HG03159 (cell line): ENCODE measurements around the gene RANBP3.
A peak's percentile ranks its signal among the peaks of the same experiment; 100 is the strongest.
"Not testable (repeated sequence)": the region's sequence is repeated elsewhere in the genome, so short reads cannot be mapped to it uniquely, and the experiment has no call there.

Experiments
- ATAC-seq: cut with Tn5 transposase; IDR thresholded peaks from one replicate; pipeline ENCODE4 v1.9.1; 2021; ENCODE audit warnings: mild to moderate bottlenecking, moderate library complexity; ENCODE audit not compliant: unreplicated experiment

Gene RANBP3, protein sequence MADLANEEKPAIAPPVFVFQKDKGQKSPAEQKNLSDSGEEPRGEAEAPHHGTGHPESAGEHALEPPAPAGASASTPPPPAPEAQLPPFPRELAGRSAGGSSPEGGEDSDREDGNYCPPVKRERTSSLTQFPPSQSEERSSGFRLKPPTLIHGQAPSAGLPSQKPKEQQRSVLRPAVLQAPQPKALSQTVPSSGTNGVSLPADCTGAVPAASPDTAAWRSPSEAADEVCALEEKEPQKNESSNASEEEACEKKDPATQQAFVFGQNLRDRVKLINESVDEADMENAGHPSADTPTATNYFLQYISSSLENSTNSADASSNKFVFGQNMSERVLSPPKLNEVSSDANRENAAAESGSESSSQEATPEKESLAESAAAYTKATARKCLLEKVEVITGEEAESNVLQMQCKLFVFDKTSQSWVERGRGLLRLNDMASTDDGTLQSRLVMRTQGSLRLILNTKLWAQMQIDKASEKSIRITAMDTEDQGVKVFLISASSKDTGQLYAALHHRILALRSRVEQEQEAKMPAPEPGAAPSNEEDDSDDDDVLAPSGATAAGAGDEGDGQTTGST

DNA sequence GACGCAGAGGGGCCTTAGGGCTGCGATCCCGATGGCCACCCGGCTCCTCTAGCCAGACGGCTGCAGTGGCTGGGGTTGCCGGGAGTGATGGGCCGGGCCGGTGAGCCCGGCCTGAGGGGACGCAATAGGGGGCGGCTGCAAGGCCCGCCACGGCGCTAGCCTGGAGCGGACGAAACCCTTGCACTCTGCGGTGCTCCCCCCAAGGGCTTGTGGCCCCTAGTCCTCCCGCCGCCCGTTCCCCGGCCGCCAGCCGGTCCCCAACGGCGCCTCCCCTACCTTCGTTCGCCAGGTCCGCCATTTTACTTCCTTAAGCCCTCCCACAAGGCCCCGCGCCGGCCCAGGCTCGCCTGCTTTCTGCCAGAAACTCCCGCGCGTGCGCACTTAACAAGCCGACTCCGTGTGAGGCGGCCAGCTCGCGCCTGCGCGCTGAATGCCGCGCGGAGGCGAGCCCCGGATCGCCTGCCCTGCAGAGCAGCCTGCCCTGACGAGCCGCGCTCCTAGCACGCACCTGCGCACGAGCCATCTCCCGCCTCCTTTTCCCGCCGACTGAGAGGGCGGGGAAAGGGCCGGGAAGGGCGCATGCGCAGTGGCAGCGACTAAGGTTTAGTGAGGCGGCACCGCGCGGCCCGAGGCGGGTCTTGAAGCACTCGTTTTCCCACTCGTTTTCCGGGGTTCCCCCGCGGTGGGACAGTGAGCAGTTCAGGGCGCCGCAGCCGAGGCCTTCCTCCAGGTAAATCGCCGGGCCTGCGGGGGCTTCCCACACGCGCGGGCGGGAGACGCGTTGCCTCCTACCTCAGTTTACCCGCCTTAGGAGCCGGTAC, at the start of gene RANBP3:
TSS of gene RANBP3 (minus strand) at position 356 of the 821 bp plus-strand sequence. CDS start at position 298, 58 bp downstream.
- ATAC-seq: peak; percentile 84

DNA sequence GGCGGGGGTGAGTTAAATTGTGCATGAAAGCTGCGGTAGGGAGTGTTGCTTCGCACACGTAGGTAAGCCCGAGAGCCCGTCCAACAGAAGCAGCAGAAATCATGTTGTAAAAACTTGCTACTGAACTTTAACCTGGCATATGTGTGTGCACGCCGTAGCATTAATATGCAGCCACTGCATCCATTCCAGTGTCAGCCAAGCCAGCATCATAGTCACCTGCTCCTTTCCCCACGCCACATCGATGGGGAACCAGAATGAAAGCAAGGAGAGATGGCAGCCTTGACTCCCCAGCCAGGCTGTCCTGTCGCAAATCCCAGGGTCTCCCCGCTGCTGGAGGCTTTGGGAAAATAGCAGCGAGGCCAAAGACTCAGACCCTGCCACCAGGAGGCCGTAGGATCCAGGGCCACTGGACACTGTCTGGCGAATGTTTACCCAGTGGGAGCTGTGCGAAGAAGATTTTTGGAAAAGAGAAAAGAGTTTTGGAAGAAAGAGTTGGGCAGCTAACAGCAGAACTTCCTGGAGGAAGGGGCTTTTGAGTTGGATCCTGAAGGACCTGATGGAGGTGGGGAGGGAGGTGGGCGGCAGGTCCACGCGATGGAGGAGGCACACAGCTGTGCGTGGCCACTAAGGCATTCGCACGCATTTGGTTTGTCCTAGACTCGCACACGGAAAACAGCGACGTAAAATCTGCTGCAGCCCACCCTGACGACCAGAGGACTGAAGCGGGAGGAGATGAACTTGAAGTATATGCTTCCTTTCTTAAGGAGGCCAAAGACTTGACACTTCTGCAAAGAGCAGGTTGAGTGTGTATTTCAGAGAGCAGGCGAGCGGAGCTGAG, 48.7 kb upstream of the RANBP3 start:
- no peak for ATAC-seq

DNA sequence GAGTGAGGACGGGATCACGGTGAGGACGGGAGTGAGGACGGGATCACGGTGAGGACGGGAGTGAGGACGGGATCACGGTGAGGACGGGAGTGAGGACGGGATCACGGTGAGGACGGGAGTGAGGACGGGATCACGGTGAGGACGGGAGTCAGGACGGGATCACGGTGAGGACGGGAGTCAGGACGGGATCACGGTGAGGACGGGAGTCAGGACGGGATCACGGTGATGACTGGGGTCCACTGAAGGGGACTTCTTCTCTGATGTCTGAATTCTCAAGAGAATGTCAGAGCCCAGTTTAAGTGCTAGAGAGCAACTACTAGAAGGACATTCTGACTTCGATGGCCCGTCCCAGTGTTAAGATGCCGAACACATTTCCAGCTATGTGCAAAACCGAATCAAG, 46.8 kb upstream of the RANBP3 start:
- ATAC-seq: not testable (repeated sequence)

DNA sequence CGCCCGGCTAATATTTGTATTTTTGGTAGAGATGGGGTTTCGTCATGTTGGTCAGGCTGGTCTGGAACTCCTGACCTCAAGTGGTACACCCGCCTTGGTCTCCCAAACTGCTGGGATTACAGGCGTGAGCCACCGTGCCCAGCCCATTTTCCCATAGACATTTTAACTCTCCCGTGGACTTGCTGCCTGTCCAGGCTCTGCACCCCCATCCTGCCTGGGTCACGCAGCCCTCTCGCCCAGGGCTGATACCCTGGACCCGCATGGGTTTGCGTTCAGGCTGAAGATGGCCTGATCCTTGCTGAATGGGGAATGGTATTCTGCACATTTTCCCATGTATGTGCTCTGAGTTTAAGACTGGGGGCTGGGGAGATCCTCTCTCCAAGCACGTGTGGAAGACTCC, 46.0 kb upstream of the RANBP3 start:
- ATAC-seq: no peak

DNA sequence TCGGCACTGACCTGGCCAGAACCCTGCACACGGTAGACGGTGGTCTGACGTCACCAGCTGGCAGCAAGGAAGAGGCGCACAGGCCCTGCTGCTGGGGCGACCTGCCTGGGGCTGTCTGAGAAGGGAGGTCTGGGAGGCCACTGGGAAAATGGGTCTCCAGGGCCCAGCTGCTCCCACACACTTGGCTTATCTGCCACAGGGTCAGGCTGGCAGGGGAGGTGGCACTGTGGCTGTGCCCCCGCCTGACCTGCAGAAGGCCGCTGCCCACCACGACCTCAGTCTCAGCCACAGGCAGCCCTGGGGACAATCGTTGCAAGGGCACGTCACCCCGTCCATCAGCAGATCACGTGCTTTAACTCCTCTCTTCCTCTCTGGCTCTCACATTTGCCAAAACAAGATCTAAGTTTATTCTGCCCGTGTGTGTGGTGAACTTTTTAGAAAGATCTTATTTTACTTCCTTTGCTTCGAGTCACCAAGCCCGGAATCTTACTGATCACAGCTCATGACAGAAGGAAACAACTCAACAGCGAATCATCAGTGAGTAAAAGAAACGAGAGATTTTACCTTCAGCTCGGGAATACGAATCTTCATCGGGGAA, 45.2 kb upstream of the RANBP3 start:
- ATAC-seq: no peak

DNA sequence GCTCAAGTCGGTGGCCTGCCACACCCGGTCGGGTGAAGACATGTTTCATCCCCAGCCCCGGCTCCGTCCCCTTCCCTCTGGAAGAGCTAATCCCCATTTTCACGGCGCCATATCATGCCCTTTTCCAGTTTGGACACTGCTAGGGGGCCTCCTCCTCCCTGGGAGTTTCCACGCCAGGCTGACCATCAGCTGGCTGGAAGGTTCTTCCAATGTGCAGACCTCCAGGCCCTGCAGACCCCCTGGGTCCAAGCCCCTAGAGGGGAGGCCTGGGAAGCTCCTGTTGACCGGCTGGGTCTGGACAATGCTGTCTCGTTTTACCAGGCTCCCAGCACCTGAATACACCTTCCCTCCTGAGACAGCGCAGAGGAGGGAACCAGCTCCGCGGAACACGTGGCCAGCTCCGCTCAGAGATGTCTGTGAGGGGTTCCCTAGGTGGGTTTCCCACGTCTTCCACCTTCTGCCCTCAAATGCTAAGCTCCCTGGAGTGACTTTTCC, 44.7 kb upstream of the RANBP3 start:
- no peak for ATAC-seq

DNA sequence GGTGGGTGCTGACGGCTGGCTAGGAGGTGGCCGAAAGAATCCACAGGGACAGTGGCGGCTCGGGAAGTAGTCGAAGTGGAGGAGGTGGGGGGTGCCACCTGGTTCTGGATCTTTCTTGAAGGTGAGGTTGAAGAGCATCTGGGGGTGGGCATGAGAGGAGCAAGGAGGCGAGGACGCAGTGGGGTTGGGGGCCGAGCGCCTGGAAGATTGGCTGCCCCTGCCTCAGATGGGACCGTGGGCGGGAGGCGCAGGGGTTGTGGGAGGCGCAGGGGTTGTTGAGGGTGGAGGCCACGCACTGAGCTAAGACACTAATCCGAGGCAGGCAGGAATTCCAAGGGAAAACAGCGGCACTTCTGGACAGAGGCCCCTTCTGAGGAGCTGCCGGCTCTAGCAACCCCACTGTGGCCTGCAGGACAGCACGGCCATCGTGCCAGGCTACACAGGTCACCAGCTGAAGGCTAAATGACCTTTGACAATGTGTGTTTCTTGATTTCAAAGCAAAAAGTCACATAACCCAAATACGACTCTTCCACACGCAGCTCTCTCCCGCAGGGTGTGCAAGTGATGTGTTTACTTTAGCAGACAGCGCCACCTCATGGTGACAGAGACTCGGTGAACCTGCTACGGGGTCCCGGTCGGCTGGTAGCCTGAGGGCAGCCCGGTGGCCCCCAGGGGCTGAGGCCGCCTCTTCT, 44.1 kb upstream of the RANBP3 start:
- no peak for ATAC-seq

DNA sequence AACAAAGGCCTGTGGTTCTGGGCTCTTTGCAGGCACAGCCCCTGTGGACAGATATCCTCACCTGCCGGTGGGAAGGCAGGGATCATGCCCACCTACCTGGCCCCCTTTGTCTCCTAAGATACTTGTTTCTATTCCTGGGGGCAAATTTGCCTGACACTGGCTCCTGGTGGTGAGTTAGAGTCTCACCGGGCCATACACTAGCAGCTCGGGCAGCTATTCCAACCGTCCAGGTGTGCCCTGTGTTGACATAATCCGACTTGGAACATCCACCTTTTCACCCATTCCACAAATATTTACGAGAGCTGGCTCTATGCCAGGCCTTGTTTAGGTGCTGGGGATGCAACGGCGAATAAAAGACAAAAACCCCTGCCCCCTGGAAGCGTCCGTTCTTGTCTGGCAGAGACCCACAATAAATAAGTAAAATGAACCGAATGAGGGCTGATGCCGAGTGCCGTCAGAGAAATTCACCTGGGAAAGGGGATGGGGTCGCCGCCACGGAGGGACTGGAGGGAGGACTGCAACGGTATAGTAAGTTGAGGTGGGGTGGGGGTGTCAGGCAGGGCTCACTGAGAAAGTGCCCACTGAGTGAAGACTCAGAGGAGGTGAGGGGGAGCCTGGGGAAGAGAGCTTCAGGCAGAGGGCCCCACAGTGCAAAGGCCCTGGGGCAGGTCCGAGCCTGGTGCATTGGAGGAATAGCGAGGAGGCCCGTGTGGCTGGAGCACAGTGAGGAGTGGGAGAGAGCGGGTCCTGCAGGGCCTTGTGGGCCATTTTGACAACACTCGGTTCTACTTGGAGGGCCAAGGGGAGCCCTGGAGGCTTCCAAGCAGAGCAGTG, 43.2 kb upstream of the RANBP3 start:
- ATAC-seq: no peak

DNA sequence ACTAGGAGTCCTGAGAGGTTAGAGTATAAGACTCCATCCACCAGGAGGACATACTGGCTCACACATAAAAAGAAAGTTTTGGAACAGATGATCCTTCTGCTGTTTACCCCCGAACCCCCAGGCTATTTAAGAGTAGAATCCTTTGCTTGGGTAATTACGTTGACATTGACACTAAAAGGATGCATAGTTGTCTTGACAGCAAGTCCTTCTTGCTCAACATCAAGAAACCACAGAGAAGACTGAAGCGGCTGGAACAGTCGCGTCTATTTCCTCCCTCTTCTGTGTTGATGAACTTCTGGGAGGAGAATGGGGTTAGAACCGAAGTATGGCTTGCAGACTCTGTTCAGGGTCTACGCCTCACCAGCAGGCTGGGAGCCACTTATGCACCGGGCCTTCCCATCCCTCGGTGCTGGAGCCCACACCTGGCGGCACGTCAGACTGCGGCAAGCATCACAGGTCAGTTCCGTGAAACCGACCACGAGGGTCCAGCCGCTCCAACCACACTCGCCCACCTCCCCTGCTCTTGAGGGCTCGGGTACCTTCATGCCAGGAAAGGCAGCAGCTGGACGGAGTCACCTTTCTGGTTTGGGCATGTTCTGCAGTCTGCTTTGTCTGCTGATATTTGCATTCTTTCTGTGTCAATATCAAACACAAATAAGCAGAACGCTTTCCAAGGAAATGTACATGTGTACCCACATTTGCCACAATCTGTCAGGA, 42.4 kb upstream of the RANBP3 start:
- ATAC-seq: no peak

DNA sequence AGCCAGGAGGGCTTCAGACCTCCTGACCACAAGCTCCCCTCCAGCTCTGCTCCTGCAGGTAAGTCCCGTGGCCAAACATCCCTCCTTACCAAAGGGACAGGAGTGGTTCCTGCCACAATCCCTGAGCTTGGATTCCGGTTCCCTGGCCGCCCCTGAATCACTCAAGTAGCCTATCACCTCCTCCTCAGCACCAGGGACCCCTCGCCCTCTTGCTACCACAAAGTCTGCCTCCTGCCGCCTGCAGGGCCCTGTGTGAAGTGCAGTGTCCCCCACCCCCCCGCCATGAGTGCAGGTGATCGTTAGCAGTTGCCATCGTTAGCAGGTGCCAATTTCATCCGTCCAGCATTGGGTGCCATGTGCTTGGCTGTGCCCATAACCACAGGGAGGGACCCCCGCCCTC, 40.8 kb upstream of the RANBP3 start:
- no peak for ATAC-seq

DNA sequence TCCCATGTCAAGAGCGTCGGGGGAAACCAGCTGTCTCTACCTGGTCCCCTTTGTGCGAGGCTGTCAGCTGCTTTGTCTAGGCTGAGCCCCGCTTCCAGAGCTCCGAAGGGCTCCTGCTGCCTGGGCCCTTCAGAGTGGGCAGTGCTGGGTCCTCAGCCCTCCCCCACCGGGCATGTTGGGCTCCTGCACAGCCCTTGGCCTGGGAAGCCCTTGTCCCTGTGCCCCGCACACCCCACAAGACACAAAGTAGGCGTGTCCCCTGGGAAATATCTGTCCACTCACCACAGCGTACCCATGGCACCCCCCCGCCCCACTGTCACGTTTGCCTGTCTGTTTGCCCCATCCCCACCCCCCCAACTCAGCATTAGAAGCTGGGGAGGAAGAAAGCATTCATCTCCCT, 39.6 kb upstream of the RANBP3 start:
- ATAC-seq: no peak

DNA sequence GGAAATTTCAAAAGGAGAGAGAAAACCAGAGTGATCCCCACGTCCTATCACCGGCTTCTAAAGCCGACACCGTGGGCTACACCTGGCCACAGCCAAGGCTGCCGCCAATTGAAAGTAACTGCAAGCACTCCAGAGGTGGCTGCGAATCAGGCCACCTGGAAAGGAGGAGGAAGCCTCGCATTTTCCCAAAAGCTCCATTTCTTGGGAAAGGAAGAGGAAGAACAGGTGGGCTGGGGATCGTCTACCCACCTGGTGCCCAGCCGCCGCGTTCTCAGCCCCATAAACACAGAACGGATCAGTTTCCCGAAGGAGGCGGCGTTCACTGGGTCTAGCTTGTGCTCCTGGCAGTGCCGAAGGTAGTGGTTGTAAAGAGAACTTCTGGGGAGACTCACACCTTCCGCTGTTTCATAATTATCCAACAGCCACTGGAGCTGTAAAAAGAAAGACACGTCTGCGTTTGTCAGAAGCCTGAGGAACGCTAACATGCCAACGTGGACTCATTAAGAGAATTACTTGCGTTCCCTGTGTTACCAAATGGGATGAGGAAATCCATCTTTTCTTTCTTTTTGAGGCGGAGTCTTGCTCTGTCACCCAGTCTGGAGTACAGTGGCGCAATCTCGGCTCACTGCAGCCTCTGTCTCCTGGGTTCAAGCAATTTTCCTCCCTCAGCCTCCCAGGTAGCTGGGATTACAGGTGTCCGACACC, 38.1 kb upstream of the RANBP3 start:
- ATAC-seq: no peak

DNA sequence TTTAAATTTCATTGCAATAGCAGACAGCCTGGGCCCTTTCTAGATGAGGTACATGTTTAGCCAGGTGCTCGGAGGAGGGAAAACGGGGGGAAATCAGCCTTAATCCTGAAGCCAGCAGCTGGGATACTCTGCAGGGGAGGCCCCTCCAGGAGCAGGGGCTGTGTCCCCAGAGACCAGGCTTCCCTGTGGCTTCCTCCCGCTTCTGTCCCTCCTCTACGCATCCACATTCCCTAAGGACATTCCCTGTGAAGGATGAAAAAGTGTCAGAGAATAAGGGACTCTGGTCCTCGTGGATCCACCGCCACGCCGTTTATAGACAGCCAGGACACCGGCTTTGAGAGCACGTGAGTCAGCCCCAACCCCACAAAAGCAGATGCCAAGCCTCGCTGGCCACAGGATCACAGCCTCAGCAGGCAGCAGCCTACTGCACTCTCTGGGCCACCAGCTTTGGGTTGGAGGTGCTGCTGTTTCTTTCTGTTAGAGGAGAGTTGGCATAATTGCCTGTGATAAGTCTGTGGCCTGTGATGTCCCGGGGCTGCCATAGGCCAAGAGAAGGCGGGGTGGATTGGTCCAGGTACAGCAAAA, 36.7 kb upstream of the RANBP3 start:
- ATAC-seq: no peak

DNA sequence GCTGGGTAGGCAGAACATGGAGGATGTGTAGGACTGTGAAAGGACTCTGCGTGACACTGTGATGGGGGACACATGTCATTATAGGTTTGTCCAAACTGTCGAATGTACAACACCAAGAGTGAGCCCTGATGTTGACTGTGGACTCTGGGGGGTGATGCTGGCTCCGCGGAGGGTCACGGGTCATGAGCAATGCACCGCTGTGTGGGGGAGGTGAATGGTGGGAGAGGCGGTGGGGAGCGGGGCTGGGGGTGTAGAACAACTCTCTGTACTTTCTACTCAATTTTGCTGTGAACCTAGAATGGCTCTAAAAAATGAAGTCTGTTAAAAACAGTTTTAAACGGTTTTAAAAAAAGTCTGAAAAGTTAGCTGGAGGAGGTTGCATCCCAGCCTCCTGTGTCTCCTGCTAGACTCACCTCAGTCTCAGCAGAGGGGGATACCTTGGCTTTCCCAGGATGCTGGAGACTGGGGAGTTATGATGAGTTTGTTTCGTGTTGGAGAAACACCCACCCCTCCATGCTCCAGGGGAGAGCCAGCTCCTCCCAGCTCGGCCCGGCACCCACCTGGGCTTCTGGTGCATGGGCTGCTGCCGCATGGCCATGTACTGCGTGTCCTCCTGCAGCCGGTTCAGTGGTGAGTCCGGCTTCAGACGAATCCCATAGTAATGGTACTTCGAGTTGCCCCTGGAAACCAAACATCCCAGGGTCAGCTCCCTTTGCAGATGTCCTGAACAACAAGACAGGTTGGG, 34.7 kb upstream of the RANBP3 start:
- ATAC-seq: no peak

DNA sequence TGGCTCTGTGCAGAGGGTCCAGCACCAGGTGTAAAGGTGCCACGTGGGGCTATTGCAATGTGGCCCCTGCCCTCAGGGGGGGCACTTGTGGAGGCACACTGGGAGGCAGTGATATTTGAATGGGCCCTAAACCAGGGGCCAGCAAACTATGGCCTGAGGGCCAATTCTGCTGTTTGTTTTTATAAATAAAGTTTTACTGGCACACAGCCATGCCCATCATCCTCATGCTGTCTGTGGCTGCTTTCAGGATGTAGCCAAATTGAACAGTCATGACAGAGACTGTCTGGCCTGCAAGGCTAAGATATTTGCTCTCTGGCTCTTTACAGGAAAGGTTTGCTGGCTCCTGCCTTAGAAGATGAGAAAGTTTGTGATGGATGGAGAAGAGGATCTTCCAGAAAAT, 33.9 kb upstream of the RANBP3 start:
- no peak for ATAC-seq

DNA sequence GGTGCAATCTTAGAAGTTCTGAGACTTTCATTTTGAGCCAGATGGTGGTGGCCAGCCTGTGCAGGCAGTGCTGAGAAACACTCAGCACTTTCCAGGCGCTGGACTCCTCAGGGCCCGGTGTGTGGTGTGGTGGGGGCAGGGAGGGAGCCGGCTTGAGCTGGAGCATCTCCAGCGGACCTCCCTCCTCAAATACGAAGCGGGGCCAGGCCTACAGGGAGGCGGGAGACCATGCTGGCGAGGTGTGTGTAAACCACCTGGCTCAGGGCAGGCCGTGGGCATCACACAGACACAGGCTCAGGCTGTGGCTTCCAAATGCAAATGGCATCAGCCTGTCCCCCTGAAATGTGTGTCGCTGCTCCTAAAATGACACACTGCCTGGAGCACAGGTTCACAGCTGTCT, 33.3 kb upstream of the RANBP3 start:
- ATAC-seq: no peak

DNA sequence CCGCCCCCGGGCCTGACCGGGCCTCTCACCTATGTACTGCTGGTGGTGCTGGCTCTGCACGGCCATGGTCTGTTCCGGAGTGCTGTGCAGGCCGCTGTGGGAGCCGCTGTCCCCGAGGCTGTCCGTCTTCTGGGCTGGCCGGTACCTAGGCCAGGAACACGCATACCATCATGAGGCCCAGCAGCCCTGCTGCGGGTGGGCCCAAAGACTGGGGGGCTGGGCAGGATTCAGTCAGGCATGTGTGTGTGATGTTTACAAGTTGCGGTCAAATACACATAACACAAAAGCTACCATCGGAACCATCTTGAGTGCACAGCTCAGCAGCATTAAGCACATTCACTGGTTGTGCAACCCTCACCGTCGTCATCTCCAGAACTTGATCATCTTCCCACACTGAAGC, 32.2 kb upstream of the RANBP3 start:
- no peak for ATAC-seq
